ENCODE measurements around the gene CGB8.
"Not testable (repeated sequence)": the region's sequence is repeated elsewhere in the genome, so short reads cannot be mapped to it uniquely, and the experiment has no call there.

CGB8 gene

GRCh38 chr19:49085020-49085867 is 36.3 kb upstream of the CGB8 start, which contains the start of gene SNRNP70:
SNRNP70 (plus strand) TSS chr19:49085451; CDS start chr19:49086415, 964 bp downstream.
- peak; percentile 100 for DNase-seq (ENCODE audit: low read depth)
- H3K4me3 ChIP-seq (ENCODE audit: low read depth, low read length): peak within 1 kb of the TSS; percentile 74
- TF ChIP-seq, protein P1, sequence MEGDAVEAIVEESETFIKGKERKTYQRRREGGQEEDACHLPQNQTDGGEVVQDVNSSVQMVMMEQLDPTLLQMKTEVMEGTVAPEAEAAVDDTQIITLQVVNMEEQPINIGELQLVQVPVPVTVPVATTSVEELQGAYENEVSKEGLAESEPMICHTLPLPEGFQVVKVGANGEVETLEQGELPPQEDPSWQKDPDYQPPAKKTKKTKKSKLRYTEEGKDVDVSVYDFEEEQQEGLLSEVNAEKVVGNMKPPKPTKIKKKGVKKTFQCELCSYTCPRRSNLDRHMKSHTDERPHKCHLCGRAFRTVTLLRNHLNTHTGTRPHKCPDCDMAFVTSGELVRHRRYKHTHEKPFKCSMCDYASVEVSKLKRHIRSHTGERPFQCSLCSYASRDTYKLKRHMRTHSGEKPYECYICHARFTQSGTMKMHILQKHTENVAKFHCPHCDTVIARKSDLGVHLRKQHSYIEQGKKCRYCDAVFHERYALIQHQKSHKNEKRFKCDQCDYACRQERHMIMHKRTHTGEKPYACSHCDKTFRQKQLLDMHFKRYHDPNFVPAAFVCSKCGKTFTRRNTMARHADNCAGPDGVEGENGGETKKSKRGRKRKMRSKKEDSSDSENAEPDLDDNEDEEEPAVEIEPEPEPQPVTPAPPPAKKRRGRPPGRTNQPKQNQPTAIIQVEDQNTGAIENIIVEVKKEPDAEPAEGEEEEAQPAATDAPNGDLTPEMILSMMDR (conservative IDR thresholded peaks at IDR 0.05; ENCODE audit: low read depth, low read length): no peak

- DNase-seq (ENCODE audit: low read depth): no peak
Measured at GRCh38 chr19:49084206-49085019, 35.5 kb upstream of the CGB8 start.

DNA sequence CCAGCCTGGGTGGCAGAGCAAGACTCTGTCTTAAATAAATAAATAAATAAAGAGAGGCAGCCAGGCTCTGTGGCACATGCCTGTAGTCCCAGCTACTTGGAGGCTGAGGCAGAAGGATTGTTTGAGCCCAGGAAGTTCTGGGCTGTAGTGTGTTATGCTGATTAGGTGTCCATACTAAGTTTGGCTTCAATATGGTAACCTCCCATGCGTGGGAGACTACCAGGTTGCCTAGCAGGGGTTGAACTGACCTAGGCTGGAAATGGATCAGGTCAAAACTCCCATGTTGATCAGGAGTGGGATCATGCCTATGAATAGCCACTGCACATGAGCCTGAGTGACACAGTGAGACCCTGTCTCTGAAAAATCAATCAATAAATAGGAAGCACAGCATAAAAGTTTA is 32.4 kb upstream of the CGB8 start:
- H3K4me3 ChIP-seq (ENCODE audit: low read depth, low read length): no peak overlapping the region
- no peak for DNase-seq (ENCODE audit: low read depth)
- TF ChIP-seq, protein P1 (conservative IDR thresholded peaks at IDR 0.05; ENCODE audit: low read depth, low read length): no peak

More at GRCh38 chr19:49084206-49085019, 35.5 kb upstream of the CGB8 start:
- H3K4me3 ChIP-seq (ENCODE audit: low read depth, low read length): peak overlapping the region; percentile 74
- TF ChIP-seq, protein P1 (conservative IDR thresholded peaks at IDR 0.05; ENCODE audit: low read depth, low read length): no peak

DNA sequence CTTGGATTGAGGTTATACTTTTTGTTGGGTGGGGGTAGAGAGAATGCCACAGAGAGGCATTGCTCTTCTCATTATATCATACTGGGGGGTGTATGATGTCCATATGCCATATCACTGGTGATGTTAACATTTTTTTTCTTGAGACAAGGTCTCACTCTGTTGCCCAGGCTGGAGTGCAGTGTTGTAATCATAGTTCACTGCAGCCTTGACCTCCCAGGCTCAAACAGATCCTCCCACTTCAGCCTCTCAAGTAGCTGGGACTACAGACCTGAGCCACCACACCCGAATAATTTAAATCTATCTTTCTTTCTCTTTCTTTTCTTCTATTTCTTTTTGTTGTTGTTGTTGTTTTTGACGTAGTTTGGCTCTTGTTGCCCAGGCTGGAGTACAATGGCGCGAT is 31.5 kb upstream of the CGB8 start:
- DNase-seq (ENCODE audit: low read depth): no peak
- H3K4me3 ChIP-seq (ENCODE audit: low read depth, low read length): no peak overlapping the region
- TF ChIP-seq, protein P1 (conservative IDR thresholded peaks at IDR 0.05; ENCODE audit: low read depth, low read length): no peak

GRCh38 chr19:49074869-49075268 is 26.0 kb upstream of the CGB8 start:
- DNase-seq (ENCODE audit: low read depth): peak; percentile 62
- TF ChIP-seq, protein P1 (conservative IDR thresholded peaks at IDR 0.05; ENCODE audit: low read depth, low read length): peak; percentile 65
- not testable (repeated sequence) for H3K4me3 ChIP-seq (ENCODE audit: low read depth, low read length)

DNA sequence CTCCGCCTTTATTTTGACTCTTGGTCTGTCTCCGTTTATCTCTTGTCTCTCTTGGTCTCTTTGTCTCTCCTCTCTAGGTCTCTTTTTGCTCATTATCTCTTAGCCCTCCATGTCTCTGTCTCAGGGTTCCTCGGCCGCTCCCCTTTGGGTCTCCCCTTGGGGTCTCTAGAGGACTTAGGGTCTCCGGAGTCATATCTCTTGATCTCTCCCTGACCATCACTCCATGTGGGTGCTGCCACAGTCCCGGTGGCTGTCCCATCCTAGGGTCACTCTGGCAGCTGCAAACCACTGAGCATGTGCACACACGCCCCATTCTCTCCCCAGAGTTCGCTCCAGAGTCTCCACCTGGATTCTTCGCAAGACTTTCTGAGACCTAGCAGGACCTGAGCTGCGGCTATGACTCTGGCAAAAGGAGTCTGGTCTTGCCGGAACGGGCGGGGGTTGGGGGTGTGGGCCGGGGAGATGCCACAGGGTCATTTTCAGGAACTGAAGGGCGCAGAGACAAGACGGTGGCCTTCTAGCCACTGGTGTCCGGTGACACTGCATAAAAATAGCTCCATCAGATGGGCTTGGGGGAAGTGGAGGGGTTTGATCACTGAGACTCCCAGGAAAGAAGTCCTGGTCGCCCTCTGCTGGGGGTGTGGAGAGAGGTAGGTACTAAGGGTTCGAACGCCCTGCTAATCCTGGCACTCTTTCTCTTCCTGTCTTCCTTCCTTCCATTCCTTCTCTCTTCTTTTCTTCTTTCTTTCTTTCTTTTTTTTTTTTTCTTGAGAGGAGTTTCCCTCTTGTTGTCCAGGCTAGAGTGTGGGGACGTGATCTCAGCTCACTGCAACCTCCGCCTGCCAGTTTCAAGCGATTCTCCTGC is 24.8 kb upstream of the CGB8 start:
- DNase-seq (ENCODE audit: low read depth): no peak

More for the DNA sequence above, 24.8 kb upstream of the CGB8 start:
- TF ChIP-seq, protein P1 (conservative IDR thresholded peaks at IDR 0.05; ENCODE audit: low read depth, low read length): peak; percentile 49
- H3K4me3 ChIP-seq (ENCODE audit: low read depth, low read length): no peak overlapping the region

Data from choroid plexus epithelial cell (primary cell).